Heart left ventricle (tissue), 13 donors: ENCODE data around the gene NEK4.

ENCODE experiments used
- CTCF ChIP-seq, 12 donors: fragments of 200-600 bp; sonication (generic) in 4 of 12; IDR thresholded peaks; one replicate each; pipeline versions ENCODE4 v1.5.0 to v1.8.0; 2018 to 2022; ENCODE audit warnings: antibody characterized with exemption in 12 of 12, mild to moderate bottlenecking in 5 of 12
- POLR2A ChIP-seq, 2 donors: fragments of 450-650 bp; IDR thresholded peaks; one replicate each; pipeline ENCODE4 v1.6.1; 2017; ENCODE audit warnings: antibody characterized with exemption in 2 of 2, mild to moderate bottlenecking in 2 of 2, moderate library complexity in 2 of 2
- donor health status: ischemic (EF 13 %, LVEDD 7.1; RV severe dilation, severe dysfunction).
- donor health status: DM: no; HTN: yes; CAD: no.
- donor health status: DM: no; HTN: no; CAD: no.
- donor health status: ischemic (EF 25% LVEDD 6.9; RV normal size, moderate dysfunction).
- donor health status: ischemic (EF 25% LVEDD 5.7; RV mildly dilated, moderate dysfunction).
- donor health status: ischemic (EF 35%, LVEDD 5.7; RV mildly dilated, moderate dysfunction).
- donor health status: nonischemic (EF 11% LVEDD 7.7; RV severe dilation, severe dysfunction).
- donor health status: DM: yes; HTN: yes; CAD: no.
- donor health status: PGD.
- donor health status: ischemic (EF 29% LVEDD 5.4; RV normal size, mild dysfunction).
- donor health status: nonischemic (EF 23%, LVEDD 6.1; RV moderate dilation, normal function).

- TF ChIP-seq CTCF (IDR thresholded peaks at IDR 0.05) = no peak
- TF ChIP-seq POLR2A (IDR thresholded peaks at IDR 0.05) = no peak
These were observed 34.7 kb upstream of the NEK4 start for GRCh38 chr3:52805270-52806039.
